IMR-90 (cell line): ENCODE data around the gene TBX4. TPM values are rescaled to one million over a fixed set of nuclear protein-coding genes. Genes with fewer than 3 reads are reported as not detected.

Source experiments
- ATAC-seq: fragments of 200-7000 bp; cut with Tn5 transposase; 2 replicates; pipeline ENCODE4 v1.9.1; 2020; ENCODE audit warnings: low read depth, mild to moderate bottlenecking, moderate library complexity
- BruUV-seq: library from RNA; stranded (reverse); fragments of 400-500 nt; replicated peaks from 2 replicates; lab custom pipeline; 2021; lab: Mats Ljungman, UMichigan
- CTCF ChIA-PET: fragments of 300-600 bp; formaldehyde crosslinking; extraction: SDS; loops from one replicate; lab custom pipeline; 2021; ENCODE audit warnings: antibody characterized with exemption; lab: Yijun Ruan, JAX
- POLR2A ChIA-PET: fragments of 300-600 bp; sonication (Branson Sonifier 250); formaldehyde crosslinking; loops from one replicate; lab custom pipeline; 2022; ENCODE audit warnings: antibody characterized with exemption; ENCODE audit not compliant: unreplicated experiment; lab: Charles Lee
- DNase-seq: peaks from one replicate; pipeline ENCODE4 v3.0.0; 2013
- H2AFZ ChIP-seq: replicated peaks from 2 replicates; pipeline ENCODE3; 2013; ENCODE audit warnings: low read length, mild to moderate bottlenecking; ENCODE audit not compliant: poor library complexity
- H2AK5ac ChIP-seq: 2 replicates; pipeline ENCODE4 v1.6.1; 2013; ENCODE audit warnings: low read depth, low read length, inconsistent platforms
- H2AK9ac ChIP-seq: replicated peaks from 2 replicates; pipeline ENCODE3; 2013; ENCODE audit warnings: mild to moderate bottlenecking, low read depth, low read length, moderate library complexity; ENCODE audit not compliant: poor library complexity
- H2BK120ac ChIP-seq: 2 replicates; pipeline ENCODE4 v1.6.1; 2013; ENCODE audit warnings: low read depth, low read length, inconsistent platforms
- H2BK15ac ChIP-seq: 3 replicates; pipeline ENCODE4 v1.6.1; 2013; ENCODE audit warnings: low read depth, low read length, inconsistent platforms
- H2BK20ac ChIP-seq: 2 replicates; pipeline ENCODE4 v1.6.1; 2013; ENCODE audit warnings: low read depth, mild to moderate bottlenecking, inconsistent platforms, low read length, moderate library complexity
- H2BK5ac ChIP-seq: 2 replicates; pipeline ENCODE4 v1.6.1; 2013; ENCODE audit warnings: mild to moderate bottlenecking, low read depth, low read length, inconsistent platforms; ENCODE audit not compliant: poor library complexity, severe bottlenecking
- H3K14ac ChIP-seq: replicated peaks from 2 replicates; pipeline ENCODE4 v1.6.1; 2013; ENCODE audit warnings: low read depth, low read length, inconsistent platforms
- H3K18ac ChIP-seq: 2 replicates; pipeline ENCODE4 v1.6.1; 2013; ENCODE audit warnings: low read depth, low read length, control low read depth
- H3K23ac ChIP-seq: 2 replicates; pipeline ENCODE4 v1.6.1; 2013; ENCODE audit warnings: low read depth, low read length, inconsistent platforms
- H3K27ac ChIP-seq: 2 replicates; pipeline ENCODE4 v1.5.1; 2013; ENCODE audit warnings: mild to moderate bottlenecking, control low read depth, low read length; ENCODE audit not compliant: insufficient read depth
- H3K27me3 ChIP-seq: 2 replicates; pipeline ENCODE4 v1.6.1; 2013; ENCODE audit warnings: low read length; ENCODE audit not compliant: control insufficient read depth, insufficient read depth
- H3K36me3 ChIP-seq: 2 replicates; pipeline ENCODE4 v1.6.1; 2013; ENCODE audit warnings: low read length, mixed read lengths; ENCODE audit not compliant: control insufficient read depth, insufficient read depth
- H3K4ac ChIP-seq: 2 replicates; pipeline ENCODE4 v1.6.1; 2013; ENCODE audit warnings: low read depth, low read length, inconsistent platforms
- H3K4me1 ChIP-seq: 2 replicates; pipeline ENCODE4 v1.6.1; 2013; ENCODE audit warnings: low read length, mixed read lengths; ENCODE audit not compliant: control insufficient read depth, insufficient read depth
- H3K4me2 ChIP-seq: 2 replicates; pipeline ENCODE4 v1.6.1; 2013; ENCODE audit warnings: low read depth, mild to moderate bottlenecking, control low read depth, low read length, moderate library complexity
- H3K4me3 ChIP-seq: 2 replicates; pipeline ENCODE4 v1.5.1; 2013; ENCODE audit warnings: low read depth, mild to moderate bottlenecking, control low read depth, low read length, moderate library complexity; ENCODE audit not compliant: insufficient read depth
- H3K56ac ChIP-seq: 2 replicates; pipeline ENCODE4 v1.6.1; 2013; ENCODE audit warnings: low read length, inconsistent platforms; ENCODE audit not compliant: insufficient read depth; ENCODE audit errors: extremely low read depth
- H3K79me1 ChIP-seq, 2 experiments: 2 replicates each; pipeline ENCODE4 v1.6.1; 2013; ENCODE audit warnings: low read length in 2 of 2, inconsistent platforms in 1 of 2, low read depth in 1 of 2
- H3K9ac ChIP-seq: 2 replicates; pipeline ENCODE4 v1.6.1; 2013; ENCODE audit warnings: low read depth, low read length, control low read depth
- H3K9me1 ChIP-seq: 2 replicates; pipeline ENCODE4 v1.6.1; 2013; ENCODE audit warnings: low read length, inconsistent platforms; ENCODE audit not compliant: insufficient read depth
- H3K9me3 ChIP-seq: 2 replicates; pipeline ENCODE4 v1.6.1; 2013; ENCODE audit warnings: low read length; ENCODE audit not compliant: control insufficient read depth, insufficient read depth
- H4K20me1 ChIP-seq: 2 replicates; pipeline ENCODE4 v1.6.1; 2013; ENCODE audit warnings: low read length, inconsistent platforms; ENCODE audit not compliant: insufficient read depth
- H4K5ac ChIP-seq: 2 replicates; pipeline ENCODE4 v1.6.1; 2013; ENCODE audit warnings: mild to moderate bottlenecking, low read depth, low read length, control low read depth
- H4K8ac ChIP-seq, 2 experiments: 2 replicates each; pipeline ENCODE4 v1.6.1; 2013; ENCODE audit warnings: low read depth in 2 of 2, low read length in 2 of 2, control low read depth in 1 of 2, inconsistent platforms in 1 of 2
- H4K91ac ChIP-seq: 2 replicates; pipeline ENCODE4 v1.6.1; 2013; ENCODE audit warnings: low read depth, low read length, inconsistent platforms; ENCODE audit not compliant: insufficient read depth
- CEBPB ChIP-seq: IDR thresholded peaks from 2 replicates; pipeline ENCODE4 v1.6.1; 2012; ENCODE audit warnings: low read depth, low read length, improper control_type of control experiment
- CHD1 ChIP-seq: IDR thresholded peaks from 2 replicates; pipeline ENCODE4 v1.6.1; 2012; ENCODE audit warnings: low read depth, low read length, improper control_type of control experiment
- CTCF ChIP-seq: conservative IDR thresholded peaks from 2 replicates; pipeline ENCODE4 v1.5.1; 2012; ENCODE audit warnings: mild to moderate bottlenecking, low read depth, low read length, improper control_type of control experiment
- ELK1 ChIP-seq: fragments of 150-350 bp; IDR thresholded peaks from 2 replicates; pipeline ENCODE4 v1.6.1; 2016; ENCODE audit warnings: low read depth, mild to moderate bottlenecking, low read length, moderate library complexity, borderline replicate concordance
- FOS ChIP-seq: fragments of 150-350 bp; IDR thresholded peaks from 2 replicates; pipeline ENCODE4 v1.6.1; 2016; ENCODE audit warnings: low read depth, low read length
- MAFK ChIP-seq: IDR thresholded peaks from 2 replicates; pipeline ENCODE4 v1.6.1; 2012; ENCODE audit warnings: low read depth, low read length, improper control_type of control experiment
- MAZ ChIP-seq: IDR thresholded peaks from 2 replicates; pipeline ENCODE4 v1.6.1; 2012; ENCODE audit warnings: low read depth, mild to moderate bottlenecking, low read length, improper control_type of control experiment, moderate library complexity, borderline replicate concordance
- MXI1 ChIP-seq: IDR thresholded peaks from 2 replicates; pipeline ENCODE4 v1.6.1; 2012; ENCODE audit warnings: low read depth, mild to moderate bottlenecking, low read length, moderate library complexity, borderline replicate concordance
- NFE2L2 ChIP-seq: fragments of 150-350 bp; IDR thresholded peaks from 2 replicates; pipeline ENCODE4 v1.6.1; 2016; ENCODE audit warnings: low read depth, mild to moderate bottlenecking, low read length
- POLR2A ChIP-seq: IDR thresholded peaks from 2 replicates; pipeline ENCODE4 v1.6.1; 2012; ENCODE audit warnings: mild to moderate bottlenecking, low read depth, low read length
- RAD21 ChIP-seq: IDR thresholded peaks from 2 replicates; pipeline ENCODE4 v1.6.1; 2012; ENCODE audit warnings: low read length, improper control_type of control experiment
- RCOR1 ChIP-seq: IDR thresholded peaks from 2 replicates; pipeline ENCODE4 v1.6.1; 2012; ENCODE audit warnings: mild to moderate bottlenecking, low read length, improper control_type of control experiment; ENCODE audit not compliant: insufficient replicate concordance
- RFX5 ChIP-seq: IDR thresholded peaks from 2 replicates; pipeline ENCODE4 v1.8.0; 2012; ENCODE audit warnings: low read depth, mild to moderate bottlenecking, low read length, moderate library complexity
- SMC3 ChIP-seq: fragments of 150-350 bp; IDR thresholded peaks from 2 replicates; pipeline ENCODE4 v1.6.1; 2016; ENCODE audit warnings: low read depth, mild to moderate bottlenecking, antibody characterized with exemption, low read length, moderate library complexity
- USF2 ChIP-seq: fragments of 150-350 bp; IDR thresholded peaks from 2 replicates; pipeline ENCODE4 v1.6.1; 2017; ENCODE audit warnings: mild to moderate bottlenecking, antibody characterized with exemption, low read length, low read depth
- WGBS, 2 experiments: methylation state at CpG; one replicate each; pipeline versions ENCODE4 v1.1.5 to v1.1.7; 2013; ENCODE audit warnings: missing lambda C conversion rate in 2 of 2; ENCODE audit not compliant: insufficient read length in 1 of 2; ENCODE audit errors: extremely low coverage in 2 of 2; 5-methylcytosine and 5-hydroxymethylcytosine counted together
- dilution Hi-C: fragments of 300-500 bp; cut with HindIII; formaldehyde crosslinking; loops from one replicate; pipeline ENCODE4 v1.14.3; 2018; ENCODE audit warnings: low sequenced_read_pairs; ENCODE audit not compliant: unreplicated experiment
- in situ Hi-C: fragments of 300-500 bp; cut with MboI; formaldehyde crosslinking; loops from 3 replicates; pipeline ENCODE4 v1.14.3; 2019; ENCODE audit warnings: low sequenced_read_pairs, inconsistent platforms, mixed read lengths
- intact Hi-C: fragments of 100-400 bp; cut with micrococcal nuclease; formaldehyde crosslinking; loops from 2 replicates; pipeline ENCODE4 v1.10.0; 2022
- polyA plus RNA-seq, 3 experiments: library from polyadenylated mRNA; depleted of rRNA; stranded (reverse); fragments of >200 nt; gene quantifications; 2 replicates each; pipeline ENCODE4 v1.2.3, GENCODE V29; 2012; ENCODE audit warnings: low replicate concordance in 1 of 3
- total RNA-seq: library from RNA; depleted of rRNA; stranded (reverse); fragments of >200 nt; gene quantifications from 2 replicates; pipeline ENCODE4 v1.2.3, GENCODE V29; 2012

The TBX4 gene
- total and polyA plus RNA-seq, 2 of the 4 experiments (the other 2 are of a cell fraction), result 0.05 TPM; not detected in 1

- no peak for TF ChIP-seq RFX5
- no peak for TF ChIP-seq FOS
- TF ChIP-seq USF2, result no peak
- TF ChIP-seq CEBPB, result no peak
- TF ChIP-seq SMC3, result no peak
- TF ChIP-seq CTCF, result no peak
- TF ChIP-seq CHD1, result no peak
- TF ChIP-seq ELK1, result no peak
- no peak for TF ChIP-seq MAFK
- no peak for TF ChIP-seq MAZ
- no peak for TF ChIP-seq NFE2L2
- no peak for TF ChIP-seq MXI1
- TF ChIP-seq POLR2A, result no peak
- no peak for TF ChIP-seq RCOR1
- TF ChIP-seq RAD21, result no peak
- no peak for ATAC-seq
- in situ Hi-C loops (no loop called here), dilution Hi-C loops (no loop called here), intact Hi-C loops (no loop called here)
- Histone ChIP-seq H3K27ac (no peak overlapping the region), H3K4me3 (no peak overlapping the region), H2BK120ac (no peak overlapping the region), H3K18ac (no peak overlapping the region), H3K36me3 (no peaks in the 10 kb centered on the region), H3K9me1 (peaks cover 13% of the 10 kb centered on the region; the same call in 1 of the 2 replicates), H4K91ac (no peak overlapping the region), H3K4me2 (no peak overlapping the region), H2AK5ac (no peak overlapping the region), H3K27me3 (peaks cover 43% of the 10 kb centered on the region), H4K8ac (no peak overlapping the region), H3K14ac (no peak overlapping the region), H3K79me1 (no peaks in the 10 kb centered on the region), H3K9ac (no peak overlapping the region), H4K20me1 (no peaks in the 10 kb centered on the region), H2BK15ac (no peak overlapping the region), H2AFZ (no peak overlapping the region), H3K56ac (no peak overlapping the region), H3K9me3 (0 out of 2 replicates have a peak, but pooled peaks cover 2% of the 10 kb centered on the region), H2BK20ac (no peak overlapping the region), H2BK5ac (no peak overlapping the region), H3K4me1 (peaks cover 21% of the 10 kb centered on the region), H3K4ac (no peak overlapping the region), H3K23ac (no peak overlapping the region), H2AK9ac (no peak overlapping the region), H4K5ac (no peak overlapping the region)
- no peak for DNase-seq
- POLR2A ChIA-PET, result no interaction called here
- WGBS, 2 experiments, result 87% methylated on average over 6 of the region's 21 CpGs; no CpG with 5 or more reads in 1 of the 2 experiments
- BruUV-seq, result no TSS peak
- CTCF ChIA-PET, result no interaction called here
These were observed 12.1 kb downstream of the TBX4 start for GRCh38 chr17:61464130-61464842.
